GM18498 (cell line): Measurements from ENCODE around the gene TRIM29.

Experiments used
- ATAC-seq: cut with Tn5 transposase; IDR thresholded peaks from one replicate; pipeline ENCODE4 v1.9.1; 2021; ENCODE audit warnings: mild to moderate bottlenecking, moderate library complexity; ENCODE audit not compliant: unreplicated experiment

Gene TRIM29

GRCh38 chr11:120124355-120124754 is 13.6 kb downstream of the TRIM29 start:
- ATAC-seq = no peak

DNA sequence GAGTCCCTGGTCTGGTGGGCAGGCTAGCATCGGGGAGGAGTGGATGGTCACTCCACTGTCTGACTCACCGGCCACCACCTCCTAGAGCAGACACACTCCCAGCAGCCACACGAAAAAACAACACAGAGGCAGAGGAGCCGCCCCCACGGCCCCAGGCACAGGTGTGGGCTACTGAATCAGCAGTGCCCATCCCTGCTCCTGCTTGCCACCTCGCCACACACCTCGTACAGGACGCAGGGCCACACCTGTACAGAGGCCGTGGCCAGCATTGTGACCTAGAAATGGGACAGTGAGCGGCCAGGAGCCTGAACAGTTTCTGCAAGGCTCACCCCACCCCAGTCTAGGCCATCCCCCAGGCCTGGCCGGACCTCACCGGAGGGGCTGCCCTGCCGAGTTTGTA is 14.0 kb downstream of the TRIM29 start:
- no peak for ATAC-seq

DNA sequence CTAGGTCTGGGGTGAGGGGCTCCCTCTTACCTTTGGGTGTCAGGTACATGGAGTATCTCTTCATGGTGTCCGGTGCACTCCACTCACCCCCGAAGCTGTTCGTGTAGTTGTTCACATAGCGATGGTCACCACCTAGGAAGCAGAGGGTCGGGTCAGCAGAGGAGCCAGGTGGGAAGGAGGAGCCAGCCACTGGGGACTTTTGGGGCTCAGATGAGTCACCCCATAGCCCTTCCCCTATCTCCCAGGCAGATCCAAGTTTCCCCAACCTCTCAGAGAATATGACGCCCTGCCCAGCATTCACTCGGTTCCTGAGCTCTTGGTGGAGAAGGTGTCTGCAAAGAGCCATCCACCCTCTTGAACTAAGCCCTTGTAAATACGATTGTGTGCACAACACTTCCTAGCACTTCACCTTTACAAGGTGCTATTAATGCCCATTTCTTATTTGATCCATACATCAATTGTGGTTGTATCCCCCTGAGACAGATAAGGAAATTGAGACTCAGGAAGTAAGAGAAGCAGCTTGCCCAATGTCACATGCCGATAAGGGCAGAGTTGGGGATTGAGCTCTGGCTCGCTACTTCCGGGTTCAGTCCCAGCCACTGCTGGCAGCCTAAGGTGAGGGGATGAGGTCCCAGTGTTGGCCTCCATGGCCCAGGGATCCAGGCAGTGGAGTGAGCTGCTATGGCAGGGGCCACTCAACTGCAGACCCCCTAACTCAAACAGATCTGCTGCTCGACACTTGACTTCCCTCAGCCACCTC is 14.8 kb downstream of the TRIM29 start:
- ATAC-seq = no peak

DNA sequence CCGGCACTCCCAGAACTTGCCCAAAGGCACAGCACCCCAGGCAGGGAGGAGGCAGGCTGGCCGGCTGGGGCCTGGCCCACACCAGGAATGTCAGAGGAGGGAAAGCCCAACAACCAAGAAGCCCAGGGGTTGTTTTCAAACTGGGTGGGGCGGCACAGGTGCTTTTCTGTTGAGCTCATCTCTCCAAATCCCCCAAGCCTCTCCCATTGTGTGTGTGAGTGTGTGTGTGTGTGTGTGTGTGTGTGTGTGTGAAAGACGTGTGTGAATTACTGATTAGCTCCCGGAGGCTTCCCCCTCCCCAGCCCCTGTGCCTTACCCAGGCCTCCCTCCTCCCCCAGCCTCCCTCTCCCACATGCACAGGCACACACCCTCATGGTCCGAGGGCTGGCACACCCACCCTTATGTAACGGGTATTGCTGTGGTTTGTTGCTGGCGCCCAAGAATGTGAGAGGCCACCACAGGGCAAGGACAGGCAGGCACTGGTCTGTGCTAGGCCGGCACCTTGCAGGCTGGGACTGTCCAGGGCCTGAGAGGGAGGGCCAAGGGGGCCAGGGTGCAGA is 15.9 kb downstream of the TRIM29 start:
- no peak for ATAC-seq

DNA sequence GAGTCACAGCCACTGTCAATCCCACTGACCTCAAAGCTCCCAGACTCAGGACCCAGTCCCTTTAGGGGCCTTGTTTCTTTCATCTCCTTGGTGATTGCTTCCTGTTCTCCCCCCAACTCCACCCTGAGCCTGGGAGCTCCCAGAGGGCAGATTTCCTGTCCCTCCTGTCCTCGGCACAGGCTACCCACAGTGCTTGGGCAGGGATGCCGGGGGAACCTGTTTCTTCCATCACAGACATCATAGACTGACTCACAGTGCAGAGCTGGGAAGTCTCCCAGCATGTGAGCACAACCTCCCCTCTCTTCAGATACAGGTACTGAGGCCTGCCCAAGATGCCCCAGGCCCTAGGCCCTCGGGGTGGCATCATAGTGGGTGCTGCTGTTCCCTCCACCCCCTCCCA is 16.6 kb downstream of the TRIM29 start:
- no peak for ATAC-seq

GRCh38 chr11:120120805-120121335 is 17.0 kb downstream of the TRIM29 start:
- ATAC-seq = no peak

GRCh38 chr11:120119121-120119520 is 18.8 kb downstream of the TRIM29 start:
- ATAC-seq = no peak

DNA sequence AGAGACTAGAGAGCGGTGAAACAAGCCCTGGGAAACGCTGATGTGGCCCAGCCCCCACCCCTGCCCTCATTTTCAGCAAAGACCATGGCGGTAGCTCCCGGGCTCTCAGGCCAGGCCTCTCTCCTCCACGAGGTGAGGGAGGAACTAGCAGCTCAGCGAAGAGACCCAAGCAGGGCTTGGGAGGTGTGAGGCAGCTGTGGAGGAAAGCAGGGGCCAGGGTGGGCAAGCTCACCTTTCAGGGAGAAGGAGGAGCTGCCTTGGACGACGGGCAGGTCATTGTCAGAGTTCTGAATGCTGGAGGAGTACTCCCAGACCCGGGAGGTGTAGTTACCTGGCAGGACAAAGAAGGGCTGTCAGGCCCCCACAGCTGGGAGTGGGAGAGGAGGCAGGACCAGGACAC is 19.9 kb downstream of the TRIM29 start:
- no peak for ATAC-seq

DNA sequence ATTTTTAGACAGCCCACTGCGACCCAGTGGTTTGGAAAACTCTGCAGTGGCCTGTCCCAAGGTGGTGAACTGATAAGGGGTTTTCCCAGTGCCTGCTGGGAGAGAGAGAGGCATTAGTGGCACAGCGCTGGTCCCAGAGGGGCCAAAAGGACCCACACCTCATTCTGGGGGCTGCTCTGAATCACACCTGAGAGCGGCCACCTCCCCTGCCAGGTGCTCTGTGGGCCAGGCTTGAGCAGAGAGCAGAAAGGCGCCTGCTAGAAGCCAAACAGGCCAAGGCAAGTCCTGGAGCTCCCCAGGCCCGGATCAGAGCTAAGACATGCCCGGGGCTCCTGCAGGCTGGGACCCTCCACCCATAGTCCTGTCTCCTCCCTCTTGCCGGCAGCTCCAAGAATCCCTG is 20.9 kb downstream of the TRIM29 start:
- no peak for ATAC-seq

DNA sequence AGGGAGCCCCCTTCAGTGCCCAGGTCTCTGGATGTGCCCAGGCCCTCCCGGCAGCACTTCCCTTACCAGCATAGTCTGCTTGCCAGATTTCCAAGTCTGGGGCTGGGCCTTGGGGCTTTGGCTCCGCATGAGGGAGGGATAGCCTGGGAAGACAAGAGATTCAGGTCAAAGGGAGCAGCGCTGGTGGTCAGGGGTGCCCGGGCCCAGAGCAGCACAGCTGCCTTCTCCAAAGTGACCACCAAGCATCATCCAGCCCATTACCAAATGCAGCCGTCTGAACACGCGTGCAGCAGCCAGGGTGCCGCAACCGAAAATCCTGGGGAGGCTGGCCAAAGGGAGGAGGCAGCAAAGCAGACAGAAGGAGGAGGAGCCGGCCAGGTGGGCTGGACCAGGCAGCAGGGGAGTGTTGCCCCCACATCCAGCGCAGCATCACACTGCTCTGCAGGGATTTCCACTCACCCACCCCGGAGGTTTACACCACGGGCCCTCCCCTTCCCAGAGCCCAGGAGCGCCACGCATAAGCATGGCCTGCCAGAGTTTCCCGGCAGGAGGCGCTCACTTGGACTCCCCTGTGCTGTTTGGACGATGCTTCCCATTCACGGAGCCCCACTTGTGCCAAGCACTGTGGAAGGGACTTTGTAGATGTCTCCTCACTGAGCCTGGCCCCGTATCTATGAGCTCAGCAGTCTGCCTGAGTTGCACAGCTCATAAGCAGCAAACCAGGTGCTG is 22.5 kb downstream of the TRIM29 start:
- ATAC-seq = no peak

DNA sequence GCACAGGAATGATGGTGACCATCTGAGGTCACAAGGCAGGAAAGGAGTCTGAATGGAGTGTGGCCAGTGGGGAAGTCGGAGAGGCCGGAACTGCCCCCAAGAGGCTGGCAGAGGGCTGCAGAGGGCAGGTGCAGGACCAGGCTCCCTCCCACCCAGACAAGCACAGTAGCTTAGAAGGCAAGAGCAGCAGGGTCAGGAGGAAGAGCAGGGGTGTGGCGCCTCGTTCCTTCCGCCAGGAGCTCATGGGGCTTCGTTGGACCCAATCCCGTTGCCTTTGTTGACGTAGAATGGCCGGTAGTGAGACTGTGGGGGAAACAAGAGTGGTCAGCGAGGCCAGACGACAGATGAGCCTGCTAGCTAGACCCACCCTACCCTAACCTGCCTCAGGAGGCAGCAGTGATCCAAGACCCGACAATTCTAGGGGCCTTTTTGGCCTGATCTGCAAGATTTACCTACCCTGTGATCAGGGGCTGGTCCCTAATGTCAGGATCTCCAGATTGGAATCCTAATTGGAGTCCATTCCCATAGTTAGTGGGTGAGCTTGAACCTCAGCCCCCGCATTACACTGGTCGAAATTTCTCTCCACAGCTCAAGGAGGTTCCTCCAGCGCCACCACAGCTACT is 25.6 kb downstream of the TRIM29 start:
- no peak for ATAC-seq

GRCh38 chr11:120109531-120109930 is 28.4 kb downstream of the TRIM29 start:
- no peak for ATAC-seq

- no peak for ATAC-seq
Observed at GRCh38 chr11:120108785-120109168, 29.1 kb downstream of the TRIM29 start.

DNA sequence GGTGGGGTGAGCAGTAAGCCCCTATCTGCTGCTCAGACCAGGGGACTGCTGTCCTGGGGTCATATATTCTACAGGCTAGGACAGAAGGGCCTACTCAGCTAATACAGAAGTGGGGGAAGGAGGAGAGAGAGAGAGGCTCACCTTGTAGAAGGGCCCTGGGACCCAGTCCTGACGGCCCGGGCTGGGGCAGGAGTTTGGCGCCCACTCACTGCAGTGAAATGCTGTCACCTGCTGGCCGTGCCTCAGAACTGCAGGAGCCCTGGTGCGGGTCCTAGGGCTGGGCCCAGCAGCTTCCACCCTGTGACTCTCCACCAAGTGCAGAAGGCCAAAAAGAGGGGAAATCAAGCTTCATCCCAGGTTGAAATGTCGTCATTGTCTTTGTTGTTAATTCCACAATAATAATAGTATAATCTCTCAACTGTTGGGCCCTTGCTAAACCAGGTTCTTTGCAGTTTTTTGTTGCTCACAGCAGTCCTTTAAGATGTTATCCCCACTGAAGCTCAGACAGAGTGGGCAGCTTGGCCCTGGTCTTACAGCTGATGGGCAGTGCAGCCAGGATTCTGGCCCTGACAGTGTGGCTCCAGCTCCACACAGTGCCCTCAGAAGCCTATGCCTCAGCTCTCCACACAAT is 29.6 kb downstream of the TRIM29 start:
- ATAC-seq = peak; percentile 63

- no peak for ATAC-seq
Observed at GRCh38 chr11:120107692-120108091, 30.2 kb downstream of the TRIM29 start.

DNA sequence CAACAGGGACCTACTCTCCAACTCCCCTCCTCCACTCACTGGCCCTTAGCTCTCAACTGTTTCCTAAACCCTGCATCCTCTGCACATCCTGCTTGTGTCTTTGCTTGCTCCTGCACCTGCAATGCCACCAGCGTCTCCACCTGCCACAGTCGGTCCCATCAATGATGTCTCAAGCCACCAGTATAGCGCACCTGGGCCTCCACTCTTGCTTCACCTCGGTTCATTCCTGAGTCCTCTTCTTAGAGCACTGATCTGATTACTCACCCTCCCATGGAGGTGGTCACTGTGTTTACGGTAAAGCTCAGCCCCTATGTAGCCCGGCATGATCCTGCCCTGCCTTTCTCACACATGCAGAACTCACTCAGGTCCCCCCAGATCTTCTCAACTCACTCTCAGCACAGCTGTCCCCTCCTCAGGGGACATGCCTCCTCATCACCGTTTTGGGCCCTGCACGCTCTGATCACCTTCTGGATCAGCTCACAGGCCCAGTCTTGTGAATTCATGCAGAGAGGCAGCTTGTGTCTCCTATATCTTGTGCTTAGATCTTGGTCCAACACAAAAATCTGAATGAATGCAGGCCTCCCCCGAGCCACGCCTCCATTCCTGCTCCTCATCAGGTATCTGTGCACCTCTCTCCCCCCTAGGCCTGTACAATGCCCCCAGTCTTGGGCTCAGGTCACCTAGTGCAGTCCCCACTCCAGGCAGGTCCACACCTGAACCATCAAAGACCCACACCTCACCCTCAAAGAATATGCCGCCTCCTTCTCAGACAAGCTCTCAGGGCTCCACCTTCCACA is 31.4 kb downstream of the TRIM29 start:
- ATAC-seq = no peak

DNA sequence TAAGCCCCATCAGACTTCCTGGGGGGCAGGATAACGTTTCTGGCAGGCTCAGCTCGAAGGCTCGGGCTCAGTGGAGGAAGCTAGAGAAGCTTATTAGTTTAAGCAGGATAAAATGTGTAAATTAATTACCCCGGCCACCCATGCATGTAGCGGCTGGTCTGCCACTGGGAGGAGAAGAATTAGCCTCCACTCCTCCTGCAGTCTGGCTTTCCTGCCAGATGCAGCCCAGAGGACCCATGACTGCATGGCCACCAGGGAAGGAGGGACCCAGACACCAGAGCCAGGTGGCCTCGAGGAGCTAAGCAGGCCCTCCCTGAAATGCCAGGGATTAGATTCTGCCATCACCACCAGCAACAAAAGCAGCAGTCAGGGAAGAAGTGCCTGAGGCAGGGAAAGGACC is 32.3 kb downstream of the TRIM29 start:
- ATAC-seq = no peak

GRCh38 chr11:120104041-120104565 is 33.8 kb downstream of the TRIM29 start:
- no peak for ATAC-seq

DNA sequence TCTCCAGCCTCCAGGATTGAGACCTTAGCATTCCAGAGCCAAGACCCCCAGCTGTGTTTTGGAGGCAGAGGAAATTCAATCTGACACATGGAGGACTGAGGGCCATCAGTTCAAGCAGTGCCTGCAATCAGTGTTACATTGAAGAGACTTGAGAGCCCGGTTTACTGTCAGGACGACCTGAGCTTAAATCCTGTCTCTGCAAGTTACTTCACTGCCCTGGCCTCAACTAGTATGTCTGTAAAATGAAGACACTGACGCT is 35.1 kb downstream of the TRIM29 start:
- no peak for ATAC-seq
